OCI-LY1 (cell line): ENCODE results near the gene SLAIN2.

Source experiments
- H2AFZ ChIP-seq: fragments of 200-600 bp; sonication (generic), shearing (Covaris generic); 2 replicates; pipeline ENCODE4 v1.6.0; 2014; ENCODE audit warnings: antibody characterized with exemption, mild to moderate bottlenecking, low read length
- H3F3A ChIP-seq: fragments of 200-600 bp; sonication (generic), shearing (Covaris generic); 2 replicates; pipeline ENCODE4 v1.6.0; 2014; ENCODE audit warnings: mild to moderate bottlenecking, antibody characterized with exemption, low read length, moderate library complexity; ENCODE audit not compliant: insufficient read depth
- H3K27ac ChIP-seq: fragments of 200-600 bp; sonication (generic); 2 replicates; pipeline ENCODE4 v1.5.1; 2014; ENCODE audit warnings: low read length, mixed run types, mild to moderate bottlenecking, low read depth; ENCODE audit not compliant: poor library complexity, severe bottlenecking
- H3K27me3 ChIP-seq: fragments of 200-600 bp; sonication (generic); 2 replicates; pipeline ENCODE4 v1.6.0; 2014; ENCODE audit warnings: antibody characterized with exemption, mild to moderate bottlenecking, low read length, moderate library complexity; ENCODE audit not compliant: insufficient read depth
- H3K36me3 ChIP-seq: fragments of 200-600 bp; sonication (generic); 2 replicates; pipeline ENCODE4 v1.6.1; 2014; ENCODE audit warnings: mild to moderate bottlenecking, antibody characterized with exemption, low read length, moderate library complexity, mixed read lengths; ENCODE audit not compliant: insufficient read depth
- H3K4me1 ChIP-seq: fragments of 200-600 bp; sonication (generic); 2 replicates; pipeline ENCODE4 v1.5.1; 2014; ENCODE audit warnings: mild to moderate bottlenecking, low read length, moderate library complexity; ENCODE audit not compliant: insufficient read depth, severe bottlenecking
- H3K4me2 ChIP-seq: fragments of 200-600 bp; sonication (generic), shearing (Covaris generic); 2 replicates; pipeline ENCODE4 v1.6.1; 2014; ENCODE audit warnings: low read length
- H3K4me3 ChIP-seq: fragments of 200-600 bp; sonication (generic); 2 replicates; pipeline ENCODE4 v1.5.1; 2014; ENCODE audit warnings: low read length, low read depth, mild to moderate bottlenecking, mixed read lengths; ENCODE audit not compliant: poor library complexity, severe bottlenecking
- H3K79me2 ChIP-seq: fragments of 200-600 bp; shearing (Covaris generic); 2 replicates; pipeline ENCODE4 v1.6.1; 2016; ENCODE audit warnings: mixed run types, low read length, mixed read lengths; ENCODE audit not compliant: insufficient read depth
- H3K9ac ChIP-seq: fragments of 200-600 bp; sonication (generic), shearing (Covaris generic); 2 replicates; pipeline ENCODE4 v1.6.1; 2014; ENCODE audit warnings: mild to moderate bottlenecking, low read length, mixed read lengths
- H3K9me2 ChIP-seq: fragments of 200-600 bp; sonication (generic), shearing (Covaris generic); 2 replicates; pipeline ENCODE4 v1.6.1; 2014; ENCODE audit warnings: low read depth, mild to moderate bottlenecking, low read length, mixed read lengths
- H3K9me3 ChIP-seq: fragments of 200-600 bp; shearing (Covaris generic); 2 replicates; pipeline ENCODE4 v1.6.1; 2014; ENCODE audit warnings: low read length, mixed read lengths
- H4K20me1 ChIP-seq: fragments of 200-600 bp; sonication (generic), shearing (Covaris generic); 2 replicates; pipeline ENCODE4 v1.6.0; 2016; ENCODE audit warnings: mild to moderate bottlenecking, low read length; ENCODE audit not compliant: insufficient read depth
- EZH2 ChIP-seq: fragments of 200-600 bp; sonication (generic), shearing (Covaris generic); IDR thresholded peaks from 2 replicates; pipeline ENCODE4 v1.8.0; 2017; ENCODE audit warnings: borderline replicate concordance, mixed run types, mild to moderate bottlenecking, antibody characterized with exemption, low read length, moderate library complexity, mixed read lengths
- TF ChIP-seq, protein P1 (sequence below): fragments of 200-600 bp; sonication (generic), shearing (Covaris generic); IDR thresholded peaks from 2 replicates; pipeline ENCODE4 v1.5.1; 2017; ENCODE audit warnings: mild to moderate bottlenecking, antibody characterized with exemption, low read length, moderate library complexity, mixed read lengths

Gene SLAIN2

DNA sequence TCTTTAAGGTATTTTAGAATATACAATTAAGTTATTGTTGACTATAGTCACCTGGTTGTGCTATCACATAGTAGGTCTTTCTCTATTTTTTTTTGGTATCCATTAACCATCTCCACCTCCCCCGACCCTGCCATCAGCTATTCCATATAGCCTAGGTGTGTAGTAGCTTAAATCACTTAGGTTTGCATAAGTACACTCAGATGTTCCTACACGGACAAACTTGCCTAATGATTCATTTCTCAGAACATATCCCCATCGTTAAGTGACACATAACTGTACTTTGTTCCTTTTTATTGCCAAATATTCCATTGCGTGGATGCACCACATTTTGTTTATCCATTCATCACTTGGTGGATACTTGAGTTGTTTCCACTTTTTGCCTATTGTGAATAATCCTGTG lies 67.9 kb downstream of the SLAIN2 start:
- H3K27ac ChIP-seq, result no peak overlapping the region
- no peak overlapping the region for H3K4me3 ChIP-seq
- no peaks in the 10 kb centered on the region for H3K9me3 ChIP-seq
- no peaks in the 10 kb centered on the region for H3F3A ChIP-seq
- no peaks in the 10 kb centered on the region for H3K79me2 ChIP-seq
- H3K4me2 ChIP-seq, result no peak overlapping the region
- H3K27me3 ChIP-seq, result no peaks in the 10 kb centered on the region
- TF ChIP-seq EZH2, result no peak
- TF ChIP-seq, protein P1, sequence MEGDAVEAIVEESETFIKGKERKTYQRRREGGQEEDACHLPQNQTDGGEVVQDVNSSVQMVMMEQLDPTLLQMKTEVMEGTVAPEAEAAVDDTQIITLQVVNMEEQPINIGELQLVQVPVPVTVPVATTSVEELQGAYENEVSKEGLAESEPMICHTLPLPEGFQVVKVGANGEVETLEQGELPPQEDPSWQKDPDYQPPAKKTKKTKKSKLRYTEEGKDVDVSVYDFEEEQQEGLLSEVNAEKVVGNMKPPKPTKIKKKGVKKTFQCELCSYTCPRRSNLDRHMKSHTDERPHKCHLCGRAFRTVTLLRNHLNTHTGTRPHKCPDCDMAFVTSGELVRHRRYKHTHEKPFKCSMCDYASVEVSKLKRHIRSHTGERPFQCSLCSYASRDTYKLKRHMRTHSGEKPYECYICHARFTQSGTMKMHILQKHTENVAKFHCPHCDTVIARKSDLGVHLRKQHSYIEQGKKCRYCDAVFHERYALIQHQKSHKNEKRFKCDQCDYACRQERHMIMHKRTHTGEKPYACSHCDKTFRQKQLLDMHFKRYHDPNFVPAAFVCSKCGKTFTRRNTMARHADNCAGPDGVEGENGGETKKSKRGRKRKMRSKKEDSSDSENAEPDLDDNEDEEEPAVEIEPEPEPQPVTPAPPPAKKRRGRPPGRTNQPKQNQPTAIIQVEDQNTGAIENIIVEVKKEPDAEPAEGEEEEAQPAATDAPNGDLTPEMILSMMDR, result no peak
- no peak overlapping the region for H3K9ac ChIP-seq
- no peaks in the 10 kb centered on the region for H3K36me3 ChIP-seq
- H3K9me2 ChIP-seq, result no peaks in the 10 kb centered on the region
- H4K20me1 ChIP-seq, result no peaks in the 10 kb centered on the region
- no peak overlapping the region for H2AFZ ChIP-seq
- no peaks in the 10 kb centered on the region for H3K4me1 ChIP-seq

DNA sequence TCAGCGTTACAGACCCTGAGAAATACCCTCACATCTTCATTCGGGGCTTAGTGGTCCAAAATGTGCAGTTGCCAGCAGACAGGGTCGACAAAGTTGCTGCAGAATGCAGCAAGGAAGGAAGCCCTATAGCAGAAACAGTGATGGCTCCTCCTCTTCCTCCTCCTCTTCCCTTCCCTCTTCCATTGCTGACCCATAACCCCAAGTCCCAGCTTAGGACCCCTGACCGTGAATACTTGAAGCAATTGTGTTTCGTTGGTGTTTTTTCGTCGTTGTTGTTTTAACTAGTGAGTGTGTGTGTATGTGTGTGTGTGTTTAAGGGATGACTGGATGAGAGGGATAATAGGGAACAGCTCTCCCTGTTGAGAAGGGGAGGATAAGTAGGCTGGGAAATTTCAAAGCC lies 69.5 kb downstream of the SLAIN2 start:
- no peak overlapping the region for H2AFZ ChIP-seq

DNA sequence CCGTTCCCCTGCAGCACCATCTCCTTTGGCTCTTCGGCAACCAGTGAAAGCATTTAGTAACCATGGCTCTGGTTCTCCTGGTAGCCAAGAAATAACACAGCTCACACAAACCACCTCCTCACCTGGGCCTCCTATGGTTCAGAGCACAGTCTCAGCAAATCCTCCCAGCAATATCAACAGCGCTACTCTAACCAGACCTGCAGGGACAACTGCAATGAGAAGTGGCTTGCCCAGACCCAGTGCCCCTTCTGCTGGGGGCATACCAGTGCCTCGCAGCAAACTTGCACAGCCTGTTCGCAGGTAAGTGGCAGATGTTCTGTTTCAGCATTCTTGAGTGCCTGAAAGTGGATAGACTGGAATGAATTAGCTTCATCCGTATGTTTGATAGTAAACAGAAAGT lies 78.8 kb downstream of the SLAIN2 start:
- Histone ChIP-seq H3K27ac (no peak overlapping the region), H4K20me1 (no peaks in the 10 kb centered on the region)

More for the DNA sequence above, 69.5 kb downstream of the SLAIN2 start:
- Histone ChIP-seq H3K9ac (no peak overlapping the region), H3K9me2 (no peaks in the 10 kb centered on the region), H3K4me1 (no peaks in the 10 kb centered on the region), H3K36me3 (no peaks in the 10 kb centered on the region), H3F3A (no peaks in the 10 kb centered on the region), H3K27ac (no peak overlapping the region), H3K4me3 (no peak overlapping the region), H3K79me2 (no peaks in the 10 kb centered on the region), H3K27me3 (no peaks in the 10 kb centered on the region), H3K4me2 (no peak overlapping the region), H4K20me1 (no peaks in the 10 kb centered on the region), H3K9me3 (no peaks in the 10 kb centered on the region)
- no peak for TF ChIP-seq EZH2

DNA sequence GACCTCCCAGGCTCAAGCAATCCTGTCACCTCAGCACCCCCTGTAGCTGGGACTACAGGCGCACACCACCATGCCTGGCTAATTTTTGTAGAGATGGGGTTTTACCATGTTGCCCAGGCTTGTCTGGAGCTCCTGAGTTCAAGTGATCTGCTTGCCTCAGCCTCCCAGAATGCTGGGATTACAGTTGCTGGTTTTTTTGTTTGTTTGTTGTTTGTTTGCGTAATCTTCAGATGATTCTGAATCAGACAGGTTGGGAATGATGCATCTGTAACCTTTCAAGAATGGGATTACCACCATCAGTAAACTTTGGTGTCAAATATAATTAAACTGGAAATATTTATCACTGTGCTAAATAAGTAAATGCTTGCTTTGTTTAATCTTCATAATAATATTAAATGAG lies 79.8 kb downstream of the SLAIN2 start:
- H4K20me1 ChIP-seq, result no peaks in the 10 kb centered on the region
- H3K36me3 ChIP-seq, result peaks cover 22% of the 10 kb centered on the region; the same call in 1 of the 2 replicates
- 0 out of 2 replicates have a peak, but pooled peaks cover 4% of the 10 kb centered on the region for H3K79me2 ChIP-seq
- no peak overlapping the region for H3K27ac ChIP-seq
- H3K27me3 ChIP-seq, result no peaks in the 10 kb centered on the region
- H3K4me1 ChIP-seq, result no peaks in the 10 kb centered on the region
- no peaks in the 10 kb centered on the region for H3F3A ChIP-seq
- H3K4me3 ChIP-seq, result no peak overlapping the region
- no peaks in the 10 kb centered on the region for H3K9me2 ChIP-seq
- no peak overlapping the region for H3K9ac ChIP-seq
- no peaks in the 10 kb centered on the region for H3K9me3 ChIP-seq
- H2AFZ ChIP-seq, result no peak overlapping the region
- H3K4me2 ChIP-seq, result no peak overlapping the region
- TF ChIP-seq EZH2, result no peak
- TF ChIP-seq, protein P1, result no peak

More for the DNA sequence above, 78.8 kb downstream of the SLAIN2 start:
- H3K4me1 ChIP-seq, result no peaks in the 10 kb centered on the region
- no peaks in the 10 kb centered on the region for H3K27me3 ChIP-seq
- no peak overlapping the region for H2AFZ ChIP-seq
- H3F3A ChIP-seq, result no peaks in the 10 kb centered on the region
- no peaks in the 10 kb centered on the region for H3K9me2 ChIP-seq
- no peaks in the 10 kb centered on the region for H3K9me3 ChIP-seq
- no peak overlapping the region for H3K4me2 ChIP-seq
- H3K79me2 ChIP-seq, result 0 out of 2 replicates have a peak, but pooled peaks cover 4% of the 10 kb centered on the region
- H3K36me3 ChIP-seq, result peaks cover 22% of the 10 kb centered on the region; the same call in 1 of the 2 replicates
- TF ChIP-seq, protein P1, result no peak
- TF ChIP-seq EZH2, result no peak
- no peak overlapping the region for H3K4me3 ChIP-seq
- no peak overlapping the region for H3K9ac ChIP-seq
